Natural killer cell (primary cell): Measurements from ENCODE around the gene RPP30. TPM values are rescaled to one million over a fixed set of nuclear protein-coding genes. Genes with fewer than 3 reads are reported as not detected.

Source experiments
- ATAC-seq, 3 donors: fragments of 150-1000 bp in 2 of 3; fragments of 200-7000 bp in 1 of 3; cut with Tn5 transposase; 1 replicate in 1 of 3; 2 replicates in 2 of 3; pipeline ENCODE4 v1.10.0; 2021; ENCODE audit warnings: mild to moderate bottlenecking in 2 of 3, moderate library complexity in 2 of 3
- DNase-seq, 2 donors: peaks; one replicate each; pipeline versions ENCODE4 v3.0.0 to v3.0.0-alpha.2; 2013 to 2021; ENCODE audit warnings: mixed read lengths in 1 of 2
- H3K27ac ChIP-seq: one replicate; pipeline ENCODE4 v1.5.1; 2013; ENCODE audit warnings: mild to moderate bottlenecking, low read length
- H3K27me3 ChIP-seq: one replicate; pipeline ENCODE4 v1.6.1; 2013; ENCODE audit warnings: low read length; ENCODE audit not compliant: control insufficient read depth, insufficient read depth
- H3K36me3 ChIP-seq: one replicate; pipeline ENCODE4 v1.6.1; 2013; ENCODE audit warnings: low read length; ENCODE audit not compliant: control insufficient read depth, insufficient read depth
- H3K4me1 ChIP-seq: one replicate; pipeline ENCODE4 v1.6.1; 2013; ENCODE audit warnings: low read length; ENCODE audit not compliant: control insufficient read depth, insufficient read depth
- H3K4me3 ChIP-seq: one replicate; pipeline ENCODE4 v1.5.1; 2013; ENCODE audit warnings: low read length
- H3K9me3 ChIP-seq: one replicate; pipeline ENCODE4 v1.6.1; 2013; ENCODE audit warnings: low read length; ENCODE audit not compliant: control insufficient read depth, insufficient read depth
- H3K27ac Mint-ChIP-seq, 2 donors: one replicate each; pipeline ENCODE4 v1.8.0; 2022; ENCODE audit warnings: mild to moderate bottlenecking in 2 of 2, mixed read lengths in 2 of 2, moderate library complexity in 1 of 2
- H3K27me3 Mint-ChIP-seq, 2 donors: one replicate each; pipeline ENCODE4 v1.8.0; 2022; ENCODE audit warnings: low read depth in 2 of 2, mixed read lengths in 2 of 2
- H3K36me3 Mint-ChIP-seq: one replicate; pipeline ENCODE4 v1.8.0; 2022; ENCODE audit warnings: mixed read lengths
- H3K4me1 Mint-ChIP-seq, 2 donors: one replicate each; pipeline ENCODE4 v1.8.0; 2022; ENCODE audit warnings: mixed read lengths in 2 of 2
- H3K4me3 Mint-ChIP-seq: one replicate; pipeline ENCODE4 v1.8.0; 2022; ENCODE audit warnings: mild to moderate bottlenecking, moderate library complexity, mixed read lengths
- H3K9me3 Mint-ChIP-seq, 2 donors: one replicate each; pipeline ENCODE4 v1.8.0; 2022; ENCODE audit warnings: mixed read lengths in 2 of 2
- WGBS: methylation state at CpG from one replicate; pipeline ENCODE4 v1.1.7; 2013; ENCODE audit warnings: missing lambda C conversion rate; ENCODE audit not compliant: insufficient coverage; 5-methylcytosine and 5-hydroxymethylcytosine counted together
- intact Hi-C: fragments of 100-400 bp; cut with micrococcal nuclease; formaldehyde crosslinking; loops from one replicate; pipeline ENCODE4 v1.14.2; 2022
- total RNA-seq, 4 donors: library from RNA; stranded (reverse); fragments of 120-200 nt in 1 of 4; gene quantifications; one replicate each; pipeline versions ENCODE4 v1.2.3 to v1.2.4, GENCODE V29; 2013 to 2022
- TF ChIP-seq, protein P1 (sequence below): fragments of 200-600 bp; IDR thresholded peaks from one replicate; pipeline ENCODE4 v1.8.0; 2022; ENCODE audit warnings: antibody characterized with exemption

The RPP30 gene
- total RNA-seq, 3 donors from 2014 or later (not counting 1 experiment from before 2014, with no cell fraction given), result 22.6 to 32.5 (median 24.2) TPM

DNA sequence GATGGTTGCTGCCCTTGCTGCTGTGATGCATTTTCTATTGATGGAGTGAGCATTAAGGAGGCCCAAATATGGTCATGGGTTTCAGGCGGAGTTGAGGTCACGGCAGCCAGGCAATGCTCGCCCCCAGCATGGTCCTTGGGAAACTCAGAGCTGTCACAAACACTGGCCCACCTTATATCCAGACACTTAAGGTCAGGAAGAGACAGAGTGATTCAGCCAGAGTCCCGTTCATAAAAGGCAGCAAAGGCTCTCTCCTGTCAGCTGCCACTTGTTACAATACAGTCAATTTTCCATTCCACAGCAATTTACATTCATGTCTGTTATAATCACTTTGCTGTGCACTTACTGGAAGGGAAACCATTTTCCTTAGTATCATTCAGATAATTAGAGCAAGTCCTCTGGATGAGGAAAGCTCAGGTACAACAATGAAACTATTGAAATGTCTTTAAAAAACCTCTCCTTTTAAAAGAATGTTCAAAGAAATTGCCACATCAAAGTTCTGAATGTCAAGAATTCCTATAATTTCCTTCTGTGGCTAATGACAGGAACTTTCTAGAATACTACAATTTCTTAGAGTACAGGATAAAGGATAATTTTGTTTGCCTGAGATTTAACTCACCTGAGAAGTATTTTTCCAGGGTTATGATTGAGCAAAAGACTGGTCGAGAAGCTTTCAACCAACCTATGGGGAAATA lies 64.0 kb downstream of the RPP30 start:
- Mint-ChIP-seq H3K4me1 (no peaks in the 10 kb centered on the region), H3K9me3 (no peaks in the 10 kb centered on the region), H3K27me3 (peaks cover 5 to 13% of the 10 kb centered on the region in 2 donors), H3K4me3 (no peak overlapping the region), H3K27ac (no peak overlapping the region), H3K36me3 (no peaks in the 10 kb centered on the region)
- Histone ChIP-seq H3K36me3 (no peaks in the 10 kb centered on the region), H3K4me1 (no peaks in the 10 kb centered on the region), H3K4me3 (no peak overlapping the region), H3K27ac (no peak overlapping the region), H3K27me3 (no peaks in the 10 kb centered on the region), H3K9me3 (no peaks in the 10 kb centered on the region)
- ATAC-seq (no peak), DNase-seq (no peak)
- TF ChIP-seq, protein P1, sequence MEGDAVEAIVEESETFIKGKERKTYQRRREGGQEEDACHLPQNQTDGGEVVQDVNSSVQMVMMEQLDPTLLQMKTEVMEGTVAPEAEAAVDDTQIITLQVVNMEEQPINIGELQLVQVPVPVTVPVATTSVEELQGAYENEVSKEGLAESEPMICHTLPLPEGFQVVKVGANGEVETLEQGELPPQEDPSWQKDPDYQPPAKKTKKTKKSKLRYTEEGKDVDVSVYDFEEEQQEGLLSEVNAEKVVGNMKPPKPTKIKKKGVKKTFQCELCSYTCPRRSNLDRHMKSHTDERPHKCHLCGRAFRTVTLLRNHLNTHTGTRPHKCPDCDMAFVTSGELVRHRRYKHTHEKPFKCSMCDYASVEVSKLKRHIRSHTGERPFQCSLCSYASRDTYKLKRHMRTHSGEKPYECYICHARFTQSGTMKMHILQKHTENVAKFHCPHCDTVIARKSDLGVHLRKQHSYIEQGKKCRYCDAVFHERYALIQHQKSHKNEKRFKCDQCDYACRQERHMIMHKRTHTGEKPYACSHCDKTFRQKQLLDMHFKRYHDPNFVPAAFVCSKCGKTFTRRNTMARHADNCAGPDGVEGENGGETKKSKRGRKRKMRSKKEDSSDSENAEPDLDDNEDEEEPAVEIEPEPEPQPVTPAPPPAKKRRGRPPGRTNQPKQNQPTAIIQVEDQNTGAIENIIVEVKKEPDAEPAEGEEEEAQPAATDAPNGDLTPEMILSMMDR, result no peak
- WGBS, result 88% methylated on average over 4 of the region's 5 CpGs
- intact Hi-C loops, result no loop called here

DNA sequence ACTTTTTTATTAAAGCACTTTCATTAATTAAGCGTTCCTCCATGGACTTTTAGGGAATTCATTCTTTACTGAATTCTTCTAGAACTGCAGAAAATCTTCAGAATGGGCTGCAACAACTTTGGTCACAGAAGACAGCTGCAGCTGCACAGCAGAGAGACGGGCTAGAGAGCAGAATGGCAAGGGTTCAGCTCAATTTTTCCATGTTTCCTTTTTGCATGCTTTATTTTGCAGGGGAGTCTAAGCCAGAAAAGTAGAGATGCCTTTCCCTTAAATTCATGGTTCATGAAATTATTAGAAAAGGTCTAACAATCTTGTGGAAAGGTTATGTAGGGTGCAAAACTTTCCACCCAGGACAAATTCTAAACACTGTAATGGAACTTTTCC lies 64.5 kb downstream of the RPP30 start:
- TF ChIP-seq, protein P1, result no peak
- intact Hi-C loops, result no loop called here
- H3K4me3 Mint-ChIP-seq, result no peak overlapping the region
- H3K27me3 ChIP-seq, result no peaks in the 10 kb centered on the region
- H3K27ac ChIP-seq, result no peak overlapping the region
- H3K9me3 Mint-ChIP-seq, result no peaks in the 10 kb centered on the region
- ATAC-seq (no peak), DNase-seq (no peak)
- peaks cover 3 to 13% of the 10 kb centered on the region in 2 donors for H3K27me3 Mint-ChIP-seq
- no peaks in the 10 kb centered on the region for H3K36me3 Mint-ChIP-seq
- H3K4me3 ChIP-seq, result no peak overlapping the region
- H3K27ac Mint-ChIP-seq, result no peak overlapping the region
- H3K4me1 ChIP-seq, result no peaks in the 10 kb centered on the region
- H3K9me3 ChIP-seq, result no peaks in the 10 kb centered on the region
- WGBS, result 66% methylated on average over 2 of the region's 2 CpGs
- no peaks in the 10 kb centered on the region for H3K4me1 Mint-ChIP-seq
- H3K36me3 ChIP-seq, result no peaks in the 10 kb centered on the region

DNA sequence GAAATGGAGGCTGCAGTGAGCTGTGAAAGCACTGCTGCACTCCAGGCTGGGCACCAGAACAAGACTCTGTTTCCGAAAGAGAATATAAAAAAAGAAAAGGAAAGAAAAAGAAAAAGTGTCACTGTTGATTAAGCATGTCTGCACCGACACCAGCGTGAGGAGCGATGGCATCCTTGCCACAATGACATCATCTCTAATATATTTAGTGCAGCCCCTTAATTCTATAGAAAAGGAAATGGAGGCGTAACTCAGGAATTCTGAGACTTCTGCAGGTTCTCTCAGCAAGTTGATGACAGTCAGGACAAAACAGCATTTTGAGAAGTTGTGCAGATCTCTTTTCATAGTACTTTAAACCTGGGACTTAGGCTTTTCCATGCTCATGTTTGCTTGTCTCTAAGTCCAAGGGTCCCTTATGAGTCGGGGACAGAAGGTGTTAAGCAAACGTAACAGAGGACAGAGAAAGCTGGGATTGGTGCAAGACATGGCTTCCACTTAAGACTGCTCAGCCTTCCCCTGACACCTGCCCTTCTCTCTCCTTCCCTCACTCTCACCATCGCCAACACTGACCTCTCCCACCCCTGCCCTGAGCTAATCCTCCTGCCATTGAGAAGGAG lies 66.0 kb downstream of the RPP30 start:
- intact Hi-C loops, result no loop called here
- Mint-ChIP-seq H3K27me3 (peaks cover 0 to 4% of the 10 kb centered on the region in 2 donors), H3K36me3 (no peaks in the 10 kb centered on the region), H3K9me3 (no peaks in the 10 kb centered on the region), H3K4me1 (no peaks in the 10 kb centered on the region), H3K4me3 (no peak overlapping the region), H3K27ac (no peak overlapping the region)
- Histone ChIP-seq H3K27ac (no peak overlapping the region), H3K27me3 (no peaks in the 10 kb centered on the region), H3K4me3 (no peak overlapping the region), H3K36me3 (no peaks in the 10 kb centered on the region), H3K9me3 (no peaks in the 10 kb centered on the region), H3K4me1 (no peaks in the 10 kb centered on the region)
- ATAC-seq (no peak), DNase-seq (no peak)
- TF ChIP-seq, protein P1, result no peak
- 86% methylated on average over 6 of the region's 8 CpGs for WGBS

DNA sequence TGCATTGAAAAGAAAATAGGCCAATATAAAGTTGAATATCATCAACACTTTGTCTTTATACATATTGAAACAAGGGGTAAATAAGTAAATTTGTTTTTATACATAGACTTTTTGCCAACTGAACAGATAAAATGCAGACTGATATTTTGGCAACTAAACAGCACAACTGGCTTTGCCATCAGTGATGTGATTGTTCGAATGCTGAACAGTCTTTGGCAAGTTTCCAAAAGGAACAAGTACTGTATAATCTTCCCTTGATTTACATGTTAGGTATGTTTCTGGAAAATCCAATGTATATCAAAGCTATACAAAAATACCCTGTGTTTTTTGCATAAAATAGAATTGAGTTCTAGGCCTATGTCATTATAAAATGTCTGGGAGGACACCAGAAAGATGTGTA lies 67.3 kb downstream of the RPP30 start:
- Mint-ChIP-seq H3K4me1 (no peaks in the 10 kb centered on the region), H3K4me3 (no peak overlapping the region), H3K9me3 (no peaks in the 10 kb centered on the region), H3K27me3 (peaks cover 0 to 3% of the 10 kb centered on the region in 2 donors), H3K36me3 (no peaks in the 10 kb centered on the region), H3K27ac (no peak overlapping the region)
- WGBS, result 90% methylated on average over 1 of the region's 1 CpG
- intact Hi-C loops, result no loop called here
- DNase-seq (no peak), ATAC-seq (no peak)
- Histone ChIP-seq H3K9me3 (no peaks in the 10 kb centered on the region), H3K4me1 (no peaks in the 10 kb centered on the region), H3K36me3 (no peaks in the 10 kb centered on the region), H3K27ac (no peak overlapping the region), H3K4me3 (no peak overlapping the region), H3K27me3 (no peaks in the 10 kb centered on the region)
- TF ChIP-seq, protein P1, result no peak
